ENCODE results near the gene KLHL12.
A peak's percentile ranks its signal among the peaks of the same experiment; 100 is the strongest.

KLHL12 gene

GRCh38 chr1:202926581-202927491, at the start of gene KLHL12:
Gene KLHL12, minus strand, starts transcription at chr1:202927234. Its CDS starts 2,072 bp downstream, at chr1:202925162.
- Histone ChIP-seq H3K9me3 (no peaks in the 10 kb centered on the region), H3K4me1 (no peaks in the 10 kb centered on the region; the same call in 1 of the 2 replicates), H3K36me3 (replicated peaks) (peaks cover 13% of the 10 kb centered on the region), H3K4me3 (peak within 1 kb of the TSS; percentile 90), H3K27me3 (ENCODE audit: low read depth) (no peaks in the 10 kb centered on the region)
- in situ Hi-C loops (cut with MboI; ENCODE audit: low sequenced_read_pairs), result no loop called here
- DNase-seq (ENCODE audit: low spot score in 2 of 2), result peak; percentile 95 to 97

- in situ Hi-C loops (cut with MboI; ENCODE audit: low sequenced_read_pairs), result no loop called here
- Histone ChIP-seq H3K27me3 (ENCODE audit: low read depth) (peaks cover 83% of the 10 kb centered on the region), H3K4me3 (no peak overlapping the region)
These were observed 49.6 kb upstream of the KLHL12 start for GRCh38 chr1:202976633-202977032.

GRCh38 chr1:202974856-202975255, 47.8 kb upstream of the KLHL12 start:
- Histone ChIP-seq H3K36me3 (replicated peaks) (no peaks in the 10 kb centered on the region), H3K9me3 (no peaks in the 10 kb centered on the region), H3K4me1 (no peaks in the 10 kb centered on the region), H3K27me3 (ENCODE audit: low read depth) (peaks cover 69% of the 10 kb centered on the region), H3K4me3 (no peak overlapping the region)
- in situ Hi-C loops (cut with MboI; ENCODE audit: low sequenced_read_pairs), result no loop called here
- no peak for DNase-seq (ENCODE audit: low spot score in 2 of 2)

More at GRCh38 chr1:202976633-202977032, 49.6 kb upstream of the KLHL12 start:
- H3K36me3 ChIP-seq (replicated peaks), result no peaks in the 10 kb centered on the region
- no peaks in the 10 kb centered on the region for H3K4me1 ChIP-seq
- no peaks in the 10 kb centered on the region for H3K9me3 ChIP-seq
- no peak for DNase-seq (ENCODE audit: low spot score in 2 of 2)

- in situ Hi-C loops (cut with MboI; ENCODE audit: low sequenced_read_pairs), result no loop called here
- DNase-seq (ENCODE audit: low spot score in 2 of 2), result no peak
- H3K4me3 ChIP-seq, result no peak overlapping the region
These were observed 45.0 kb upstream of the KLHL12 start for GRCh38 chr1:202972046-202972445.

GRCh38 chr1:202968895-202969295, 41.9 kb upstream of the KLHL12 start:
- Histone ChIP-seq H3K36me3 (replicated peaks) (no peaks in the 10 kb centered on the region; the same call in none of the 2 replicates), H3K27me3 (ENCODE audit: low read depth) (peaks cover 23% of the 10 kb centered on the region), H3K4me1 (peaks cover 10% of the 10 kb centered on the region), H3K4me3 (no peak overlapping the region), H3K9me3 (no peaks in the 10 kb centered on the region)
- in situ Hi-C loops (cut with MboI; ENCODE audit: low sequenced_read_pairs), result no loop called here
- peak; percentile 45 to 58 for DNase-seq (ENCODE audit: low spot score in 2 of 2)

More at GRCh38 chr1:202972046-202972445, 45.0 kb upstream of the KLHL12 start:
- no peaks in the 10 kb centered on the region for H3K36me3 ChIP-seq (replicated peaks)
- no peaks in the 10 kb centered on the region for H3K9me3 ChIP-seq
- peaks cover 7% of the 10 kb centered on the region for H3K4me1 ChIP-seq
- H3K27me3 ChIP-seq (ENCODE audit: low read depth), result peaks cover 43% of the 10 kb centered on the region

- no peaks in the 10 kb centered on the region; the same call in none of the 2 replicates for H3K36me3 ChIP-seq (replicated peaks)
- no peak for DNase-seq (ENCODE audit: low spot score in 2 of 2)
- in situ Hi-C loops (cut with MboI; ENCODE audit: low sequenced_read_pairs), result no loop called here
- H3K4me1 ChIP-seq, result peaks cover 10% of the 10 kb centered on the region
- H3K9me3 ChIP-seq, result no peaks in the 10 kb centered on the region
- no peak overlapping the region; the same call in 1 of the 2 replicates for H3K4me3 ChIP-seq
- peaks cover 17% of the 10 kb centered on the region for H3K27me3 ChIP-seq (ENCODE audit: low read depth)
These were observed 41.3 kb upstream of the KLHL12 start for GRCh38 chr1:202968351-202968750.

- peak overlapping the region; percentile 87 for H3K4me3 ChIP-seq
- H3K9me3 ChIP-seq, result no peaks in the 10 kb centered on the region
- H3K27me3 ChIP-seq (ENCODE audit: low read depth), result peaks cover 11% of the 10 kb centered on the region
- H3K4me1 ChIP-seq, result peaks cover 10% of the 10 kb centered on the region
- DNase-seq (ENCODE audit: low spot score in 2 of 2), result no peak
- peaks cover 3% of the 10 kb centered on the region for H3K36me3 ChIP-seq (replicated peaks)
- in situ Hi-C loops (cut with MboI; ENCODE audit: low sequenced_read_pairs), result no loop called here
These were observed 40.7 kb upstream of the KLHL12 start for GRCh38 chr1:202967684-202968281.

- Histone ChIP-seq H3K4me1 (peaks cover 10% of the 10 kb centered on the region), H3K36me3 (replicated peaks) (peaks cover 6% of the 10 kb centered on the region), H3K9me3 (no peaks in the 10 kb centered on the region), H3K27me3 (ENCODE audit: low read depth) (no peaks in the 10 kb centered on the region; the same call in 1 of the 2 replicates), H3K4me3 (peak overlapping the region; percentile 87)
- DNase-seq (ENCODE audit: low spot score in 2 of 2), result no peak
- in situ Hi-C loops (cut with MboI; ENCODE audit: low sequenced_read_pairs), result no loop called here
These were observed 39.2 kb upstream of the KLHL12 start for GRCh38 chr1:202966006-202966898.

GRCh38 chr1:202965422-202965821, 38.4 kb upstream of the KLHL12 start:
- in situ Hi-C loops (cut with MboI; ENCODE audit: low sequenced_read_pairs), result no loop called here
- DNase-seq (ENCODE audit: low spot score in 2 of 2), result no peak
- Histone ChIP-seq H3K27me3 (ENCODE audit: low read depth) (no peaks in the 10 kb centered on the region; the same call in 1 of the 2 replicates), H3K36me3 (replicated peaks) (peaks cover 6% of the 10 kb centered on the region), H3K9me3 (no peaks in the 10 kb centered on the region), H3K4me1 (peaks cover 10% of the 10 kb centered on the region), H3K4me3 (no peak overlapping the region)

- peaks cover 10% of the 10 kb centered on the region for H3K4me1 ChIP-seq
- peaks cover 6% of the 10 kb centered on the region for H3K36me3 ChIP-seq (replicated peaks)
- no peaks in the 10 kb centered on the region; the same call in 1 of the 2 replicates for H3K27me3 ChIP-seq (ENCODE audit: low read depth)
- in situ Hi-C loops (cut with MboI; ENCODE audit: low sequenced_read_pairs), result no loop called here
- no peak for DNase-seq (ENCODE audit: low spot score in 2 of 2)
- no peak overlapping the region for H3K4me3 ChIP-seq
- no peaks in the 10 kb centered on the region for H3K9me3 ChIP-seq
These were observed 37.9 kb upstream of the KLHL12 start for GRCh38 chr1:202964791-202965410.

- in situ Hi-C loops (cut with MboI; ENCODE audit: low sequenced_read_pairs), result no loop called here
These were observed 34.3 kb upstream of the KLHL12 start for GRCh38 chr1:202961220-202961880.

GRCh38 chr1:202959276-202959620, 32.2 kb upstream of the KLHL12 start:
- H3K4me1 ChIP-seq, result peaks cover 4% of the 10 kb centered on the region; the same call in 1 of the 2 replicates
- H3K36me3 ChIP-seq (replicated peaks), result peaks cover 11% of the 10 kb centered on the region
- no peak for DNase-seq (ENCODE audit: low spot score in 2 of 2)
- no peaks in the 10 kb centered on the region for H3K9me3 ChIP-seq
- in situ Hi-C loops (cut with MboI; ENCODE audit: low sequenced_read_pairs), result no loop called here
- no peak overlapping the region for H3K4me3 ChIP-seq
- H3K27me3 ChIP-seq (ENCODE audit: low read depth), result no peaks in the 10 kb centered on the region

More at GRCh38 chr1:202961220-202961880, 34.3 kb upstream of the KLHL12 start:
- H3K27me3 ChIP-seq (ENCODE audit: low read depth), result no peaks in the 10 kb centered on the region
- DNase-seq (ENCODE audit: low spot score in 2 of 2), result no peak
- no peaks in the 10 kb centered on the region for H3K9me3 ChIP-seq
- H3K4me3 ChIP-seq, result no peak overlapping the region
- peaks cover 6% of the 10 kb centered on the region; the same call in 1 of the 2 replicates for H3K4me1 ChIP-seq
- H3K36me3 ChIP-seq (replicated peaks), result peaks cover 11% of the 10 kb centered on the region
